Right atrium auricular region (tissue), 2 donors: Measurements from ENCODE around the gene MBTD1. TPM values are rescaled to one million over a fixed set of nuclear protein-coding genes. Genes with fewer than 3 reads are reported as not detected.
A peak's percentile ranks its signal among the peaks of the same experiment; 100 is the strongest.

ENCODE experiments used
- DNase-seq: peaks from one replicate; pipeline ENCODE4 v3.0.0-alpha.2; 2019; ENCODE audit warnings: low spot score
- H3K27ac ChIP-seq, 2 donors: fragments of 200-600 bp; sonication (generic); 1 replicate in 1 of 2; 2 replicates in 1 of 2; pipeline ENCODE4 v1.5.1; 2016 to 2019
- H3K27me3 ChIP-seq, 2 donors: fragments of 200-600 bp; sonication (generic); one replicate each; pipeline versions ENCODE4 v1.5.1 to v1.6.0; 2017 to 2019
- H3K36me3 ChIP-seq: fragments of 200-600 bp; sonication (generic); one replicate; pipeline ENCODE4 v1.5.1; 2016
- H3K4me1 ChIP-seq, 2 donors: fragments of 200-600 bp; sonication (generic); one replicate each; pipeline versions ENCODE4 v1.5.1 to v1.6.0; 2017 to 2019
- H3K4me3 ChIP-seq, 2 donors: fragments of 200-600 bp; sonication (generic); 1 replicate in 1 of 2; 2 replicates in 1 of 2; pipeline ENCODE4 v1.5.1; 2017 to 2019; ENCODE audit warnings: mild to moderate bottlenecking in 1 of 2, moderate library complexity in 1 of 2
- H3K9me3 ChIP-seq, 2 donors: fragments of 200-600 bp; sonication (generic); one replicate each; pipeline ENCODE4 v1.5.1; 2019
- CTCF ChIP-seq, 2 donors: fragments of 200-600 bp; sonication (generic); IDR thresholded peaks; one replicate each; pipeline ENCODE4 v1.5.1; 2019; ENCODE audit warnings: antibody characterized with exemption in 2 of 2
- total RNA-seq, 2 donors: library from RNA; depleted of rRNA; stranded (reverse); fragments of >200 nt; gene quantifications; one replicate each; pipeline ENCODE4 v1.1.0, GENCODE V29; 2016

The MBTD1 gene
- total RNA-seq, 2 donors from 2014 or later: 3.2 to 5.2 TPM

- DNase-seq: no peak
- Histone ChIP-seq H3K4me3 (peak overlapping the region; percentile 83 to 96), H3K36me3 (peaks cover 49% of the 10 kb centered on the region), H3K9me3 (no peaks in the 10 kb centered on the region), H3K27me3 (no peaks in the 10 kb centered on the region), H3K27ac (peak overlapping the region; percentile 90 to 99), H3K4me1 (peaks cover 0 to 19% of the 10 kb centered on the region in 2 donors)
- TF ChIP-seq CTCF (IDR thresholded peaks at IDR 0.05): no peak
These were observed 94.1 kb downstream of the MBTD1 start for GRCh38 chr17:51165680-51166197.

GRCh38 chr17:51164911-51165679, 94.8 kb downstream of the MBTD1 start:
- DNase-seq: peak; percentile 58
- peaks cover 0 to 19% of the 10 kb centered on the region in 2 donors for H3K4me1 ChIP-seq
- H3K4me3 ChIP-seq: peak overlapping the region; percentile 83 to 96
- H3K27me3 ChIP-seq: no peaks in the 10 kb centered on the region
- H3K36me3 ChIP-seq: peaks cover 46% of the 10 kb centered on the region
- H3K9me3 ChIP-seq: no peaks in the 10 kb centered on the region
- no peak for TF ChIP-seq CTCF (IDR thresholded peaks at IDR 0.05)
- H3K27ac ChIP-seq: peak overlapping the region; percentile 90 to 99

- H3K27ac ChIP-seq: no peak overlapping the region
- DNase-seq: no peak
- no peaks in the 10 kb centered on the region for H3K9me3 ChIP-seq
- peaks cover 26% of the 10 kb centered on the region for H3K36me3 ChIP-seq
- peaks cover 0 to 8% of the 10 kb centered on the region in 2 donors for H3K4me1 ChIP-seq
- H3K4me3 ChIP-seq: no peak overlapping the region
- no peaks in the 10 kb centered on the region for H3K27me3 ChIP-seq
- no peak for TF ChIP-seq CTCF (IDR thresholded peaks at IDR 0.05)
These were observed 98.3 kb downstream of the MBTD1 start for GRCh38 chr17:51161541-51161940.

GRCh38 chr17:51159604-51160003, 100.2 kb downstream of the MBTD1 start:
- Histone ChIP-seq H3K4me1 (peaks cover 0 to 7% of the 10 kb centered on the region in 2 donors), H3K27ac (no peak overlapping the region), H3K36me3 (peaks cover 26% of the 10 kb centered on the region)

GRCh38 chr17:51155416-51155815, 104.4 kb downstream of the MBTD1 start:
- H3K27me3 ChIP-seq: no peaks in the 10 kb centered on the region
- DNase-seq: no peak
- H3K4me1 ChIP-seq: peaks cover 0 to 19% of the 10 kb centered on the region in 2 donors
- H3K27ac ChIP-seq: no peak overlapping the region
- no peak for TF ChIP-seq CTCF (IDR thresholded peaks at IDR 0.05)
- H3K4me3 ChIP-seq: no peak overlapping the region
- H3K9me3 ChIP-seq: no peaks in the 10 kb centered on the region
- H3K36me3 ChIP-seq: peaks cover 5% of the 10 kb centered on the region

More at GRCh38 chr17:51159604-51160003, 100.2 kb downstream of the MBTD1 start:
- Histone ChIP-seq H3K9me3 (no peaks in the 10 kb centered on the region), H3K27me3 (no peaks in the 10 kb centered on the region), H3K4me3 (no peak overlapping the region)
- no peak for TF ChIP-seq CTCF (IDR thresholded peaks at IDR 0.05)
- no peak for DNase-seq
